Measurements from ENCODE around the gene GPATCH4. TPM values are rescaled to one million over a fixed set of nuclear protein-coding genes. Genes with fewer than 3 reads are reported as not detected.
A peak's percentile ranks its signal among the peaks of the same experiment; 100 is the strongest.

GPATCH4 gene
- total RNA-seq, 1 donor from 2014 or later, result 18.6 TPM

DNA sequence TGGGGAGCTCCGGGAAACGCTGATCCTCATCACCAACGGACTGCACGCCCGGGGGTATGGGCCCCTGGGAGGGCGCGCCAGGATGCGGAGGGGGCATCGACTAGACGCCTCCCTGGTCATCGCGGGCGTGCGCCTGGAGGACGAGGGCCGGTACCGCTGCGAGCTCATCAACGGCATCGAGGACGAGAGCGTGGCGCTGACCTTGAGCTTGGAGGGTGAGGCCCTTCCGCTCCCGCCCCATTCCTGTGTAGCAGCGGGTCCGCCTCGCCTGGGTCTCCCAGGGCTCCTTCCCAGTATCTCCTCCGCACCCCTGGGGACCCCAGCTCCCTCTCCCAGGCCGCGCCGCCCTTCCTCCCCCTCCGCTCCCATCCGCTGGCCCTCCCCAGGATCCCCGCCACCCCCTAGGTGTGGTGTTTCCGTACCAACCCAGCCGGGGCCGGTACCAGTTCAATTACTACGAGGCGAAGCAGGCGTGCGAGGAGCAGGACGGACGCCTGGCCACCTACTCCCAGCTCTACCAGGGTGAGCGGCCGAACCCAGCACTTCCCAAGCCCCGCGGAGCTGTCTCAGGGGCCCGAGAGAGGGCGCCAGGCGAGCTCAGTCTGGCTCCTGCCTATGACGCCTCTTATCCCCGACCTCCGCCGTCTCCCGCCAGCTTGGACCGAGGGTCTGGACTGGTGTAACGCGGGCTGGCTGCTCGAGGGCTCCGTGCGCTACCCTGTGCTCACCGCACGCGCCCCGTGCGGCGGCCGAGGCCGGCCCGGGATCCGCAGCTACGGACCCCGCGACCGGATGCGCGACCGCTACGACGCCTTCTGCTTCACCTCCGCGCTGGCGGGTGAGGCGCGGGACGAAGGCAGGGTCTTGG is 22.9 kb upstream of the GPATCH4 start:
- TF ChIP-seq, protein P1, sequence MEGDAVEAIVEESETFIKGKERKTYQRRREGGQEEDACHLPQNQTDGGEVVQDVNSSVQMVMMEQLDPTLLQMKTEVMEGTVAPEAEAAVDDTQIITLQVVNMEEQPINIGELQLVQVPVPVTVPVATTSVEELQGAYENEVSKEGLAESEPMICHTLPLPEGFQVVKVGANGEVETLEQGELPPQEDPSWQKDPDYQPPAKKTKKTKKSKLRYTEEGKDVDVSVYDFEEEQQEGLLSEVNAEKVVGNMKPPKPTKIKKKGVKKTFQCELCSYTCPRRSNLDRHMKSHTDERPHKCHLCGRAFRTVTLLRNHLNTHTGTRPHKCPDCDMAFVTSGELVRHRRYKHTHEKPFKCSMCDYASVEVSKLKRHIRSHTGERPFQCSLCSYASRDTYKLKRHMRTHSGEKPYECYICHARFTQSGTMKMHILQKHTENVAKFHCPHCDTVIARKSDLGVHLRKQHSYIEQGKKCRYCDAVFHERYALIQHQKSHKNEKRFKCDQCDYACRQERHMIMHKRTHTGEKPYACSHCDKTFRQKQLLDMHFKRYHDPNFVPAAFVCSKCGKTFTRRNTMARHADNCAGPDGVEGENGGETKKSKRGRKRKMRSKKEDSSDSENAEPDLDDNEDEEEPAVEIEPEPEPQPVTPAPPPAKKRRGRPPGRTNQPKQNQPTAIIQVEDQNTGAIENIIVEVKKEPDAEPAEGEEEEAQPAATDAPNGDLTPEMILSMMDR (IDR thresholded peaks at IDR 0.05; ENCODE audit: unreplicated experiment), result no peak
- H3K27ac Mint-ChIP-seq (ENCODE audit: unreplicated experiment), result no peak overlapping the region
- H3K4me1 Mint-ChIP-seq (ENCODE audit: unreplicated experiment), result peaks cover 19% of the 10 kb centered on the region
- H3K4me3 Mint-ChIP-seq (ENCODE audit: unreplicated experiment), result no peak overlapping the region
- H3K36me3 Mint-ChIP-seq (ENCODE audit: low read depth, unreplicated experiment), result peaks cover 5% of the 10 kb centered on the region
- peak; percentile 69 for DNase-seq (ENCODE audit: low spot score)
- H3K9me3 Mint-ChIP-seq (ENCODE audit: unreplicated experiment), result no peaks in the 10 kb centered on the region
- H3K27me3 Mint-ChIP-seq (ENCODE audit: unreplicated experiment), result peaks cover 14% of the 10 kb centered on the region

DNA sequence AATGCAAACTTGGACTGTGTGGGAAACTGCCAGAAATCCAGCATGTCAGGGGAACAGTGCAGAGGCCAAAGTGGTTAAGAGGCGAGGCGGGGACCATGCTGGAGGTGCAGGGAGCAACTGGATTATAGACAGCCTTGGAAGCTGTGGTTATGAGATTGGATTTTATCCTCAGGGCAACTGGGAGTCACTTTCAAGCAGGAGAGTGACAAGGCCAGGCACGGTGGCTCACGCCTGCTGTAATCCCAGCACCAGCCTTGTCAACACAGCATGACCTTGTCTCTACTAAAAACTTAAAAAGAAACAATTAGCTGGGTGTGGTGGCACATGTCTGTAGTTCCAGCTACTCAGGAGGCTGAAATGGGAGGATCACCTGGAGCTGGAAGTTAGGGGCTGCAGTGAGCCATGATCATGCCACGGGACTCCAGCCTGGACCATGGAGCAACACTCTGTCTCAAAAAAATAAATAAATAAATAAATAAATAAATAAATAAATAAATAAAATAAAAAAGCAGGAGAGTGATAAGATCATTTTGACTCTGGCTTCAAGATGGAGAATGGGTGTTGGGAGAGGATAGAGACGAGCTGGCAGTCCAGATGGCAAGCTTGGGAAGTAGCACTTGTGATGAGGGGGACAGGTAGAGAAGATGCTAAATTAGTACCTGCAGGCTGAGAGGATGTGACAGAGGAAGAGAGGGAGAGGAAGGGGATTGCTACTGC is 21.5 kb upstream of the GPATCH4 start:
- Mint-ChIP-seq H3K9me3 (ENCODE audit: unreplicated experiment) (no peaks in the 10 kb centered on the region), H3K4me3 (ENCODE audit: unreplicated experiment) (peak overlapping the region; percentile 86), H3K27me3 (ENCODE audit: unreplicated experiment) (peaks cover 12% of the 10 kb centered on the region), H3K4me1 (ENCODE audit: unreplicated experiment) (peaks cover 24% of the 10 kb centered on the region), H3K36me3 (ENCODE audit: low read depth, unreplicated experiment) (peaks cover 5% of the 10 kb centered on the region), H3K27ac (ENCODE audit: unreplicated experiment) (peak overlapping the region; percentile 3)
- DNase-seq (ENCODE audit: low spot score), result no peak
- TF ChIP-seq, protein P1 (IDR thresholded peaks at IDR 0.05; ENCODE audit: unreplicated experiment), result no peak

DNA sequence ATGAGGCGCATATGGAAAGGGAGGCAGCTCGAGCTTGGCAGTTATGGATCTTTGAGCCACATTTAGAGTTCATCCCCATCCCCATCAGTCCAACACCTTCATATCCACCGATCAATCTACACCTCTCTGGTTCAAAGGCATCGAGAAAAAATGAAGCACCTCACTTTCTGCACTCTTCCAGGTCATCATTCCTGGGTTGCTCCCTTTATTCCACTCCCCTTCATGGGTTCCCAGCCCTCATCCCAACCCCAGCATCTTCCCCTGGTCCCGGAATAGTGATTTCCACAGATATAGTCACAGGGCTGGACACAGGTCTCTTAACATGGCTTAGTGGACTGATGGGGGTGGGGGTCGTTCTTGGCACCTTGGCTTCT is 18.3 kb upstream of the GPATCH4 start:
- no peaks in the 10 kb centered on the region for H3K9me3 Mint-ChIP-seq (ENCODE audit: unreplicated experiment)
- H3K36me3 Mint-ChIP-seq (ENCODE audit: low read depth, unreplicated experiment), result peaks cover 5% of the 10 kb centered on the region
- no peak overlapping the region for H3K4me3 Mint-ChIP-seq (ENCODE audit: unreplicated experiment)
- H3K4me1 Mint-ChIP-seq (ENCODE audit: unreplicated experiment), result peaks cover 26% of the 10 kb centered on the region
- TF ChIP-seq, protein P1 (IDR thresholded peaks at IDR 0.05; ENCODE audit: unreplicated experiment), result no peak
- H3K27me3 Mint-ChIP-seq (ENCODE audit: unreplicated experiment), result peaks cover 9% of the 10 kb centered on the region
- no peak overlapping the region for H3K27ac Mint-ChIP-seq (ENCODE audit: unreplicated experiment)
- no peak for DNase-seq (ENCODE audit: low spot score)

DNA sequence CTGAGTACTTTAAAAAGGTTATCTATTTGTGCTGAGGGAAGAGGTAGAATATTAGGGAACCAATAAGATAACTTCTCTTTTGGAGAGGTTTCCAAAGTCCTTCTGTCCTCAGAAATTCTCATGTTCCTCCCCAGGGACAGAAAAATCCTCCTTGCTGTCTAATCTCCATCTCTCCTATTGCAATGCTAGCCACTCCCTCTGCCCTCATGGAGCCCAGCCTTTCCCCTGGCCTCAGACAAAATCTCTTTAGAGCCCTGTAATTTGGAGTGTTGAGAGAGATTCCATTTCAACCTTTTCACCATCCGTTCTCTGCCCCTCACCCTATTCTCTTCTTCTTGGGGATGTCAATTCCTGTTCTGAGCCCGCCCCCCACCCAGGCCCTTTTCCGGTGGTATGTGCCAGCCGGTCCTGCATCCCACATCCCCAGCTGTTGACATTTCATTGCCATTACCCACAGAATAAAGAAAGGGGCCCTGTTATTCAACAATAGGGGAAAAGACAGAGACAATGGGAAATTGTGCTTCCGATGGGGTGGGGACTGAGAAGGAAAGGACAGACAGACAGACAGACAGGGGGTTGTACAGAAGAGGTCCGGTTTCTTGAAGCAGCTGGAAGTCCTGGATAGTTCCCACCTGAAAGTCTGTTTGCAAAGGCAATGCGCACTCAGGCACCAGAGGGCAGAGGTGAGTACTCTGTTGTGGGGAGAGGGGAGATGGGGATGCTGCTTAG is 17.7 kb upstream of the GPATCH4 start, which contains the start of gene HAPLN2:
HAPLN2 (plus strand) TSS at position 563 of the 729 bp plus-strand sequence. CDS start 4,076 bp downstream, outside the sequence.
- H3K27ac Mint-ChIP-seq (ENCODE audit: unreplicated experiment), result no peak within 1 kb of the TSS
- no peaks in the 10 kb centered on the region for H3K9me3 Mint-ChIP-seq (ENCODE audit: unreplicated experiment)
- TF ChIP-seq, protein P1 (IDR thresholded peaks at IDR 0.05; ENCODE audit: unreplicated experiment), result no peak
- H3K4me1 Mint-ChIP-seq (ENCODE audit: unreplicated experiment), result peaks cover 26% of the 10 kb centered on the region
- H3K4me3 Mint-ChIP-seq (ENCODE audit: unreplicated experiment), result no peak within 1 kb of the TSS
- peak; percentile 73 for DNase-seq (ENCODE audit: low spot score)
- peaks cover 9% of the 10 kb centered on the region for H3K27me3 Mint-ChIP-seq (ENCODE audit: unreplicated experiment)
- peaks cover 5% of the 10 kb centered on the region for H3K36me3 Mint-ChIP-seq (ENCODE audit: low read depth, unreplicated experiment)
